ENCODE data around the gene SKAP1. TPM values are rescaled to one million over a fixed set of nuclear protein-coding genes. Genes with fewer than 3 reads are reported as not detected.
"Not testable (repeated sequence)": the region's sequence is repeated elsewhere in the genome, so short reads cannot be mapped to it uniquely, and the experiment has no call there.

SKAP1 gene
- total RNA-seq, 1 donor from 2014 or later, result 5.1 TPM

DNA sequence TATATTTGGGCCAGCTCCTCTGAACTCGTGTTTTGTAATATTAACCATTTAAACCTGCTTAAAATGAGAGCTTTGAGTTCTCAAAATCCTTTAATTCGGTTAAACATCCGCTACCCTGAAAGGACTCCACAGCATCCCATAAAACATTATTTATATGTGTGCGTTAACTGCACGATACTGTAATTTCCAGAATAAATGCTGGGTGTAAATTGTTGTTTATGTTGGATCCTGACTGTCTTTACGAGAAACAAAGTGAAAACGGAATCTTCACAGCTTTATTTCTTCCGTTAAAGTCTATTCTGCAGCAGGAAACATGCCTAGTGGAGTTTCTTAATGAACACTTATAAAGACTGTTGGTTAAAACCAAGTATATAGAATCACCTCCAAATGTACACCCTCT lies 179.1 kb downstream of the SKAP1 start:
- H3K36me3 ChIP-seq, result no peaks in the 10 kb centered on the region

DNA sequence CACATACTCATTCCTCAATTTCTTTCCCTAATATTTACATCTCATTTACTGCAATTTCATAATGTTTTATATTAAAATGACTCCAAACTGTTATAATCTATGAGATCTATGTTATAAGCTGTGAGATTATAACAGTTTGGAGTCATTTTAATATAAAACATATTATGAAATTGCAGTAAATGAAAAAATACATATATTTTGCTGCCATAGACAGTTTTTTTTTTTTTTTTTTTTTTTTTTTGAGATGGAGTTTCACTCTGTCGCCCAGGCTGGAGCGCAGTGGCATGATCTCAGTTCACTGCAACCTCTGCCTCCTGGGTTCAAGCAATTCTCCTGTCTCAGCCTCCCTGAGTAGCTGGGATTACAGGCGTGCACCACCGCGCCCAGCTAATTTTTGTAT lies 180.0 kb downstream of the SKAP1 start:
- ATAC-seq; intact Hi-C loops (cut with DNase I); H3K4me1 ChIP-seq; H3K27me3 ChIP-seq; H3K36me3 ChIP-seq; H3K9me3 ChIP-seq; H3K4me3 ChIP-seq; H3K27ac ChIP-seq; DNase-seq: not testable (repeated sequence)

More for the DNA sequence above, 179.1 kb downstream of the SKAP1 start:
- no peak for ATAC-seq
- Histone ChIP-seq H3K27ac (no peak overlapping the region), H3K27me3 (peaks cover 3% of the 10 kb centered on the region), H3K9me3 (no peaks in the 10 kb centered on the region), H3K4me3 (no peak overlapping the region), H3K4me1 (no peaks in the 10 kb centered on the region)
- no peak for TF ChIP-seq CTCF (IDR thresholded peaks at IDR 0.05)
- intact Hi-C loops (cut with DNase I), result no loop called here
- no peak for DNase-seq

DNA sequence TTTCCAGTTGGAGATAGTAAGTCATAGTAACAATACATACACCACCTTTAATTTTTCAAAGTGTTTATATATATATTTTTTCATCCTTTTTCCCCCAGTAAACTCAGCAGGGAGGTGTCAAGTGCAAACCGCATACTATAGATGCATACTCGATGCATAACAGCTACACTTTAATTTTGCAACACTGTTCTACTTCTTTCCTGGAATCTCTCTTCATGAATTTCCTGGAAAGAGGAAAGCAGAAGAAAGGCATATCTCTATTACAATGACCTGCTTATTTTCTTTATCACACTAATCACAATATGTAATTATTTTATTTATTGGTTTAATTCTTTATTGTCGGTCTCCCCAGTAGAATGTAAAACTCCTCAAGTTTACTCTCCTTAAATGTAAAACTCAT lies 182.4 kb downstream of the SKAP1 start:
- Histone ChIP-seq H3K36me3 (no peaks in the 10 kb centered on the region), H3K27ac (no peak overlapping the region), H3K27me3 (no peaks in the 10 kb centered on the region), H3K4me1 (peaks cover 9% of the 10 kb centered on the region), H3K4me3 (no peak overlapping the region), H3K9me3 (no peaks in the 10 kb centered on the region)
- no peak for TF ChIP-seq CTCF (IDR thresholded peaks at IDR 0.05)
- DNase-seq (no peak), ATAC-seq (no peak)
- intact Hi-C loops (cut with DNase I), result no loop called here

- Histone ChIP-seq H3K4me1 (peaks cover 9% of the 10 kb centered on the region), H3K9me3 (no peaks in the 10 kb centered on the region), H3K27me3 (no peaks in the 10 kb centered on the region), H3K36me3 (no peaks in the 10 kb centered on the region), H3K4me3 (no peak overlapping the region), H3K27ac (no peak overlapping the region)
- intact Hi-C loops (cut with DNase I), result no loop called here
- DNase-seq (no peak), ATAC-seq (no peak)
- no peak for TF ChIP-seq CTCF (IDR thresholded peaks at IDR 0.05)
These were observed 183.0 kb downstream of the SKAP1 start for GRCh38 chr17:48247038-48247437.

GRCh38 chr17:48246612-48247011 lies 183.4 kb downstream of the SKAP1 start:
- DNase-seq, result no peak

GRCh38 chr17:48245465-48246033 lies 184.5 kb downstream of the SKAP1 start:
- H3K27ac ChIP-seq; H3K36me3 ChIP-seq; H3K9me3 ChIP-seq; intact Hi-C loops (cut with DNase I); H3K27me3 ChIP-seq; H3K4me3 ChIP-seq; DNase-seq; ATAC-seq: not testable (repeated sequence)
- H3K4me1 ChIP-seq, result peaks cover 18% of the 10 kb centered on the region

More at GRCh38 chr17:48246612-48247011, 183.4 kb downstream of the SKAP1 start:
- no peak overlapping the region for H3K4me3 ChIP-seq
- H3K36me3 ChIP-seq, result no peaks in the 10 kb centered on the region
- H3K27ac ChIP-seq, result no peak overlapping the region
- no peak for TF ChIP-seq CTCF (IDR thresholded peaks at IDR 0.05)
- ATAC-seq, result peak; percentile 72
- intact Hi-C loops (cut with DNase I), result no loop called here
- H3K9me3 ChIP-seq, result no peaks in the 10 kb centered on the region
- no peaks in the 10 kb centered on the region for H3K27me3 ChIP-seq
- H3K4me1 ChIP-seq, result peaks cover 9% of the 10 kb centered on the region

GRCh38 chr17:48244814-48245213 lies 185.2 kb downstream of the SKAP1 start:
- intact Hi-C loops (cut with DNase I), result no loop called here
- DNase-seq (no peak), ATAC-seq (no peak)
- Histone ChIP-seq H3K36me3 (no peaks in the 10 kb centered on the region), H3K4me1 (peaks cover 20% of the 10 kb centered on the region), H3K9me3 (no peaks in the 10 kb centered on the region), H3K4me3 (no peak overlapping the region), H3K27me3 (no peaks in the 10 kb centered on the region), H3K27ac (no peak overlapping the region)
- TF ChIP-seq CTCF (IDR thresholded peaks at IDR 0.05), result no peak
